OCI-LY7 (cell line): ENCODE measurements around the gene MPC1. TPM values are rescaled to one million over a fixed set of nuclear protein-coding genes. Genes with fewer than 3 reads are reported as not detected.

Experiments used
- BruUV-seq: library from RNA; stranded (reverse); fragments of 400-500 nt; replicated peaks from 2 replicates; lab custom pipeline; 2021; lab: Mats Ljungman, UMichigan
- CTCF ChIA-PET: fragments of 300-600 bp; sonication (Branson Sonifier 250); formaldehyde crosslinking; loops from one replicate; lab custom pipeline; 2022; ENCODE audit warnings: antibody characterized with exemption; ENCODE audit not compliant: unreplicated experiment; lab: Charles Lee
- POLR2A ChIA-PET: fragments of 300-600 bp; sonication (Branson Sonifier 250); formaldehyde crosslinking; loops from one replicate; lab custom pipeline; 2022; ENCODE audit warnings: antibody characterized with exemption; lab: Charles Lee
- DNase-seq: peaks from one replicate; pipeline ENCODE4 v3.0.0-alpha.2; 2015; ENCODE audit warnings: low spot score
- H2AFZ ChIP-seq: fragments of 200-600 bp; sonication (generic), shearing (Covaris generic); 2 replicates; pipeline ENCODE4 v1.6.1; 2014; ENCODE audit warnings: mild to moderate bottlenecking, antibody characterized with exemption, low read length, moderate library complexity
- H3K27ac ChIP-seq: fragments of 200-600 bp; sonication (generic); 2 replicates; pipeline ENCODE4 v1.5.1; 2014; ENCODE audit warnings: mixed run types, low read depth, mild to moderate bottlenecking, moderate library complexity, low read length, inconsistent platforms; ENCODE audit not compliant: poor library complexity, severe bottlenecking
- H3K36me3 ChIP-seq: fragments of 200-600 bp; sonication (generic); 2 replicates; pipeline ENCODE4 v1.6.1; 2014; ENCODE audit warnings: mild to moderate bottlenecking, antibody characterized with exemption, low read length, moderate library complexity, mixed read lengths; ENCODE audit not compliant: insufficient read depth
- H3K4me1 ChIP-seq: fragments of 200-600 bp; sonication (generic); 2 replicates; pipeline ENCODE4 v1.5.1; 2014; ENCODE audit warnings: mild to moderate bottlenecking, low read length; ENCODE audit not compliant: insufficient read depth, poor library complexity, severe bottlenecking
- H3K4me2 ChIP-seq: fragments of 200-600 bp; sonication (generic); 2 replicates; pipeline ENCODE4 v1.6.1; 2014; ENCODE audit warnings: mild to moderate bottlenecking, low read length
- H3K4me3 ChIP-seq: fragments of 200-600 bp; sonication (generic); 2 replicates; pipeline ENCODE4 v1.5.1; 2014; ENCODE audit warnings: mild to moderate bottlenecking, low read depth, low read length; ENCODE audit not compliant: poor library complexity, severe bottlenecking
- H3K79me2 ChIP-seq: fragments of 200-600 bp; sonication (generic); 2 replicates; pipeline ENCODE4 v1.6.1; 2016; ENCODE audit warnings: low read depth, mild to moderate bottlenecking, low read length, moderate library complexity, mixed read lengths; ENCODE audit not compliant: insufficient read depth
- H3K9me2 ChIP-seq: fragments of 200-600 bp; sonication (generic); 2 replicates; pipeline ENCODE4 v1.6.1; 2016; ENCODE audit warnings: mild to moderate bottlenecking, low read length, mixed read lengths; ENCODE audit not compliant: insufficient read depth
- H3K9me3 ChIP-seq: fragments of 200-600 bp; sonication (generic); 2 replicates; pipeline ENCODE4 v1.6.1; 2014; ENCODE audit warnings: mild to moderate bottlenecking, mixed run types, low read length, mixed read lengths
- H4K20me1 ChIP-seq: fragments of 200-600 bp; sonication (generic); 2 replicates; pipeline ENCODE4 v1.6.1; 2014; ENCODE audit warnings: mild to moderate bottlenecking, antibody characterized with exemption, low read length, moderate library complexity, mixed read lengths; ENCODE audit not compliant: insufficient read depth
- CTCF ChIP-seq: fragments of 200-600 bp; sonication (generic); conservative IDR thresholded peaks from 2 replicates; pipeline ENCODE4 v1.5.1; 2014; ENCODE audit warnings: mild to moderate bottlenecking, antibody characterized with exemption, low read length, moderate library complexity, mixed read lengths
- EZH2phosphoT487 ChIP-seq: fragments of 200-600 bp; sonication (generic); IDR thresholded peaks from 2 replicates; pipeline ENCODE4 v1.6.1; 2018; ENCODE audit warnings: low read depth, borderline replicate concordance, mild to moderate bottlenecking, mixed run types, antibody characterized with exemption, low read length, moderate library complexity, mixed read lengths
- intact Hi-C: fragments of 100-400 bp; cut with micrococcal nuclease; formaldehyde crosslinking; loops from one replicate; pipeline ENCODE4 v1.10.0; 2022; ENCODE audit not compliant: unreplicated experiment
- total RNA-seq, 2 experiments: library from RNA; depleted of rRNA in 1 of 2; stranded (reverse); fragments of >200 nt in 1 of 2; shearing (Covaris generic) in 1 of 2; gene quantifications; 2 replicates each; pipeline ENCODE4 v1.2.3, GENCODE V29; 2014 to 2022

MPC1 gene
- total RNA-seq, 2 experiments from 2014 or later, result 36.1 to 38.1 TPM

GRCh38 chr6:166369782-166370181 is 13.0 kb downstream of the MPC1 start:
- no peaks in the 10 kb centered on the region for H3K4me1 ChIP-seq
- H3K4me3 ChIP-seq, result no peak overlapping the region
- ChIA-PET POLR2A (no interaction called here), CTCF (no interaction called here)
- no peak overlapping the region for H2AFZ ChIP-seq
- H3K9me3 ChIP-seq, result no peaks in the 10 kb centered on the region
- TF ChIP-seq EZH2phosphoT487, result no peak
- TF ChIP-seq CTCF, result no peak
- intact Hi-C loops, result no loop called here
- no peak overlapping the region for H3K4me2 ChIP-seq
- H3K79me2 ChIP-seq, result no peaks in the 10 kb centered on the region
- no peaks in the 10 kb centered on the region for H3K9me2 ChIP-seq
- no peak overlapping the region for H3K27ac ChIP-seq
- no peaks in the 10 kb centered on the region for H4K20me1 ChIP-seq
- BruUV-seq, result no TSS peak
- peaks cover 11% of the 10 kb centered on the region for H3K36me3 ChIP-seq
- no peak for DNase-seq

GRCh38 chr6:166366921-166367320 is 15.8 kb downstream of the MPC1 start:
- ChIA-PET CTCF (interaction anchor here (0.6 kb wide), 1 partner anchor 172 kb away, joined by 3 read pairs; no protein-coding TSS in a partner anchor), POLR2A (interaction anchor here (0.7 to 1.7 kb wide), 3 partner anchors 9 to 116 kb away, joined by 3 to 9 read pairs (median 4); no protein-coding TSS in a partner anchor)
- BruUV-seq, result no TSS peak
- no peaks in the 10 kb centered on the region for H3K4me1 ChIP-seq
- H3K79me2 ChIP-seq, result no peaks in the 10 kb centered on the region
- no peak overlapping the region for H2AFZ ChIP-seq
- TF ChIP-seq CTCF (no peak), EZH2phosphoT487 (no peak)
- no peaks in the 10 kb centered on the region for H4K20me1 ChIP-seq
- no peaks in the 10 kb centered on the region for H3K9me3 ChIP-seq
- peaks cover 26% of the 10 kb centered on the region for H3K36me3 ChIP-seq
- H3K9me2 ChIP-seq, result no peaks in the 10 kb centered on the region
- no peak overlapping the region for H3K4me3 ChIP-seq
- intact Hi-C loops, result no loop called here
- H3K27ac ChIP-seq, result no peak overlapping the region
- DNase-seq, result no peak
- no peak overlapping the region for H3K4me2 ChIP-seq

GRCh38 chr6:166365806-166366205 is 16.9 kb downstream of the MPC1 start:
- Histone ChIP-seq H3K4me3 (no peak overlapping the region), H3K36me3 (peaks cover 26% of the 10 kb centered on the region), H3K9me3 (no peaks in the 10 kb centered on the region), H2AFZ (no peak overlapping the region), H3K9me2 (no peaks in the 10 kb centered on the region), H3K4me2 (no peak overlapping the region), H3K4me1 (no peaks in the 10 kb centered on the region), H3K27ac (no peak overlapping the region), H4K20me1 (no peaks in the 10 kb centered on the region), H3K79me2 (no peaks in the 10 kb centered on the region)
- TF ChIP-seq EZH2phosphoT487 (no peak), CTCF (no peak)
- no TSS peak for BruUV-seq
- CTCF ChIA-PET, result no interaction called here
- no peak for DNase-seq
- intact Hi-C loops, result no loop called here
- POLR2A ChIA-PET, result interaction anchor here (1.7 kb wide), 1 partner anchor 12 kb away, joined by 9 read pairs; no protein-coding TSS in a partner anchor
